MCF 10A (cell line): Measurements from ENCODE around the gene LIPE. TPM values are rescaled to one million over a fixed set of nuclear protein-coding genes. Genes with fewer than 3 reads are reported as not detected.

Experiments
- BruUV-seq: library from RNA; stranded (reverse); fragments of 400-500 nt; replicated peaks from 2 replicates; lab custom pipeline; 2021; lab: Mats Ljungman, UMichigan
- CTCF ChIA-PET: fragments of 300-600 bp; sonication (Branson Sonifier 250); formaldehyde crosslinking; extraction: SDS; loops from one replicate; lab custom pipeline; 2021; ENCODE audit warnings: antibody characterized with exemption, inconsistent platforms; lab: Yijun Ruan, JAX
- POLR2A ChIA-PET: fragments of 300-600, 350-650 bp; sonication (Branson Sonifier 250); formaldehyde crosslinking; extraction: SDS; loops from one replicate; lab custom pipeline; 2020; ENCODE audit warnings: antibody characterized with exemption, inconsistent platforms; lab: Yijun Ruan, JAX
- DNase-seq: peaks from one replicate; pipeline ENCODE4 v3.0.0-alpha.2; 2018; ENCODE audit not compliant: unreplicated experiment
- H3K27ac Mint-ChIP-seq: one replicate; pipeline ENCODE4 v1.8.0; 2022; ENCODE audit warnings: mild to moderate bottlenecking, low read depth, mixed read lengths; ENCODE audit not compliant: unreplicated experiment
- H3K27me3 Mint-ChIP-seq: one replicate; pipeline ENCODE4 v1.8.0; 2022; ENCODE audit warnings: mixed read lengths; ENCODE audit not compliant: insufficient read depth, unreplicated experiment
- H3K36me3 Mint-ChIP-seq: one replicate; pipeline ENCODE4 v1.8.0; 2022; ENCODE audit warnings: mild to moderate bottlenecking, moderate library complexity, mixed read lengths; ENCODE audit not compliant: insufficient read depth, unreplicated experiment
- H3K4me1 Mint-ChIP-seq: one replicate; pipeline ENCODE4 v1.8.0; 2022; ENCODE audit warnings: mixed read lengths; ENCODE audit not compliant: insufficient read depth, unreplicated experiment
- H3K4me3 Mint-ChIP-seq: one replicate; pipeline ENCODE4 v1.8.0; 2022; ENCODE audit warnings: mild to moderate bottlenecking, moderate library complexity, mixed read lengths; ENCODE audit not compliant: unreplicated experiment
- H3K9me3 Mint-ChIP-seq: one replicate; pipeline ENCODE4 v1.8.0; 2022; ENCODE audit warnings: mixed read lengths; ENCODE audit not compliant: unreplicated experiment
- CTCF ChIP-seq: fragments of 200-600 bp; IDR thresholded peaks from one replicate; pipeline ENCODE4 v1.8.0; 2022; ENCODE audit warnings: antibody characterized with exemption, mild to moderate bottlenecking; ENCODE audit not compliant: unreplicated experiment
- intact Hi-C: fragments of 100-400 bp; cut with micrococcal nuclease; formaldehyde crosslinking; loops from 2 replicates; pipeline ENCODE4 v1.14.1; 2022
- total RNA-seq: library from RNA; stranded (reverse); gene quantifications from 2 replicates; pipeline ENCODE4 v1.2.3, GENCODE V29; 2022

The LIPE gene
- total RNA-seq, 1 experiment from 2014 or later = 11.7 TPM

GRCh38 chr19:42410371-42410770, 16.8 kb downstream of the LIPE start:
- Mint-ChIP-seq H3K4me3 (no peak overlapping the region), H3K27me3 (no peaks in the 10 kb centered on the region), H3K9me3 (no peaks in the 10 kb centered on the region), H3K4me1 (peaks cover 15% of the 10 kb centered on the region), H3K27ac (no peak overlapping the region), H3K36me3 (peaks cover 22% of the 10 kb centered on the region)
- no peak for DNase-seq
- no TSS peak for BruUV-seq
- intact Hi-C loops = no loop called here
- TF ChIP-seq CTCF = no peak
- POLR2A ChIA-PET = no interaction called here
- CTCF ChIA-PET = interaction anchor here (0.6 to 0.9 kb wide), 2 partner anchors 10 to 164 kb away, joined by 3 to 7 read pairs; no protein-coding TSS in a partner anchor

GRCh38 chr19:42409477-42409876, 17.7 kb downstream of the LIPE start:
- no peak for DNase-seq
- POLR2A ChIA-PET = interaction anchor here (0.6 kb wide), 2 partner anchors 12 to 107 kb away, joined by 3 to 5 read pairs; partner anchors contain the start of gene PAFAH1B3
- H3K36me3 Mint-ChIP-seq = peaks cover 15% of the 10 kb centered on the region
- BruUV-seq = no TSS peak
- CTCF ChIA-PET = interaction anchor here (0.9 to 1.0 kb wide), 2 partner anchors 9 to 301 kb away, joined by 3 to 7 read pairs; no protein-coding TSS in a partner anchor
- intact Hi-C loops = no loop called here
- H3K4me1 Mint-ChIP-seq = peaks cover 15% of the 10 kb centered on the region
- H3K27me3 Mint-ChIP-seq = no peaks in the 10 kb centered on the region
- no peaks in the 10 kb centered on the region for H3K9me3 Mint-ChIP-seq
- H3K27ac Mint-ChIP-seq = no peak overlapping the region
- no peak overlapping the region for H3K4me3 Mint-ChIP-seq
- no peak for TF ChIP-seq CTCF

- BruUV-seq = no TSS peak
Measured at GRCh38 chr19:42407816-42408175, 19.4 kb downstream of the LIPE start.

More at GRCh38 chr19:42407816-42408175, 19.4 kb downstream of the LIPE start:
- Mint-ChIP-seq H3K4me3 (no peak overlapping the region), H3K36me3 (peaks cover 22% of the 10 kb centered on the region), H3K27ac (no peak overlapping the region), H3K27me3 (no peaks in the 10 kb centered on the region), H3K4me1 (peaks cover 15% of the 10 kb centered on the region), H3K9me3 (no peaks in the 10 kb centered on the region)
- no peak for DNase-seq
- intact Hi-C loops = no loop called here
- ChIA-PET CTCF (interaction anchor here (0.5 to 1.1 kb wide), 2 partner anchors 10 to 20 kb away, joined by 3 to 4 read pairs; no protein-coding TSS in a partner anchor), POLR2A (interaction anchor here (1.0 kb wide), 1 partner anchor 11 kb away, joined by 3 read pairs; no protein-coding TSS in a partner anchor)
- no peak for TF ChIP-seq CTCF
